Measurements from ENCODE around the gene RCL1. TPM values are rescaled to one million over a fixed set of nuclear protein-coding genes. Genes with fewer than 3 reads are reported as not detected.

RCL1 gene
- total RNA-seq, 1 experiment from 2014 or later = 34.4 TPM

GRCh38 chr9:4866239-4866969 lies 73.7 kb downstream of the RCL1 start:
- Histone ChIP-seq H4K91ac (ENCODE audit: insufficient read length, low read depth, low read length) (no peak overlapping the region), H2AK5ac (ENCODE audit: insufficient read length, low read length) (no peak overlapping the region), H4K20me1 (ENCODE audit: control insufficient read depth, insufficient read depth, insufficient read length) (no peaks in the 10 kb centered on the region), H2AFZ (ENCODE audit: low read length) (no peak overlapping the region), H3T11ph (ENCODE audit: low read length) (no peak overlapping the region), H3K14ac (ENCODE audit: insufficient read depth, low read length) (no peak overlapping the region), H3K9me3 (ENCODE audit: control insufficient read depth, low read depth, low read length) (no peaks in the 10 kb centered on the region), H3K4ac (ENCODE audit: low read depth, low read length) (no peak overlapping the region), H3K23me2 (ENCODE audit: insufficient read length, low read depth, low read length, poor library complexity, severe bottlenecking) (no peaks in the 10 kb centered on the region), H3K4me1 (ENCODE audit: insufficient read depth, low read length) (no peaks in the 10 kb centered on the region), H4K8ac (replicated peaks; ENCODE audit: insufficient read length, low read depth, low read length) (no peak overlapping the region), H2BK15ac (ENCODE audit: low read depth, low read length) (no peak overlapping the region), H2BK5ac (ENCODE audit: insufficient read length, low read length) (no peak overlapping the region), H3K9ac (ENCODE audit: extremely low read depth, insufficient read length, low read length) (no peak overlapping the region), H3K79me1 (ENCODE audit: insufficient read depth, low read depth, low read length, poor library complexity, severe bottlenecking) (no peaks in the 10 kb centered on the region), H2BK120ac (ENCODE audit: low read depth, low read length, poor library complexity, severe bottlenecking) (no peak overlapping the region), H2BK20ac (ENCODE audit: low read depth, low read length, poor library complexity, severe bottlenecking) (no peak overlapping the region), H4K5ac (ENCODE audit: insufficient read length, low read depth, low read length) (no peak overlapping the region), H3K27me3 (ENCODE audit: insufficient read depth, low read length) (no peaks in the 10 kb centered on the region), H3K27ac (ENCODE audit: insufficient read length, low read depth, low read length) (no peak overlapping the region), H3K4me2 (ENCODE audit: insufficient read depth, insufficient read length, low read length) (no peak overlapping the region), H3K79me2 (ENCODE audit: insufficient read depth, low read length) (0 out of 2 replicates have a peak, but pooled peaks cover 1% of the 10 kb centered on the region), H2BK12ac (ENCODE audit: insufficient read length, low read depth, low read length) (no peak overlapping the region), H3K18ac (ENCODE audit: insufficient read length, low read depth, low read length) (no peak overlapping the region), H3K56ac (ENCODE audit: insufficient read length, low read depth, low read length) (no peak overlapping the region), H3K23ac (ENCODE audit: insufficient read length, low read depth, low read length) (no peak overlapping the region)
- H3K36me3 Mint-ChIP-seq (ENCODE audit: insufficient read depth in 1 of 3, low read depth in 3 of 3) = peaks cover 0 to 12% (median 0%) of the 10 kb centered on the region in 3 experiments; a peak in 6 of 7 replicates
- H3K4me3 Mint-ChIP-seq = no peak overlapping the region
- peak overlapping the region in 1 of 3 experiments; percentile 11; a peak in 2 of 7 replicates for H3K27ac Mint-ChIP-seq
- no peaks in the 10 kb centered on the region for H3K27me3 Mint-ChIP-seq (ENCODE audit: low read depth)
- H3K9me3 Mint-ChIP-seq = no peaks in the 10 kb centered on the region; a peak in 1 of 5 replicates
- WGBS (ENCODE audit: extremely low coverage, insufficient read length, low lambda C conversion rate) = no CpG with 5 or more reads among the region's 6 CpGs
- DNase-seq = no peak
- peaks cover 5 to 9% of the 10 kb centered on the region in 2 experiments for H3K4me1 Mint-ChIP-seq
- no peak for TF ChIP-seq CTCF (conservative IDR thresholded peaks at IDR 0.05)
